ENCODE results near the gene LRBA. TPM values are rescaled to one million over a fixed set of nuclear protein-coding genes. Genes with fewer than 3 reads are reported as not detected.

Gene LRBA
- total RNA-seq, 6 experiments from 2014 or later = 13.6 to 17.6 (median 15.0) TPM

GRCh38 chr4:150599547-150599946 lies 415.5 kb downstream of the LRBA start:
- Mint-ChIP-seq H3K27ac (no peak overlapping the region), H3K4me3 (no peak overlapping the region), H3K4me1 (ENCODE audit: low read depth) (no peaks in the 10 kb centered on the region), H3K27me3 (ENCODE audit: insufficient read depth) (no peaks in the 10 kb centered on the region), H3K9me3 (no peaks in the 10 kb centered on the region), H3K36me3 (ENCODE audit: low read depth) (no peaks in the 10 kb centered on the region)
- TF ChIP-seq CTCF (IDR thresholded peaks at IDR 0.05) = no peak
- DNase-seq = no peak

- H3K9me3 Mint-ChIP-seq = no peaks in the 10 kb centered on the region
- no peak overlapping the region for H3K27ac Mint-ChIP-seq
- H3K36me3 Mint-ChIP-seq (ENCODE audit: low read depth) = no peaks in the 10 kb centered on the region
- no peak for DNase-seq
- H3K4me3 Mint-ChIP-seq = no peak overlapping the region
- no peaks in the 10 kb centered on the region for H3K4me1 Mint-ChIP-seq (ENCODE audit: low read depth)
- TF ChIP-seq CTCF (IDR thresholded peaks at IDR 0.05) = no peak
- H3K27me3 Mint-ChIP-seq (ENCODE audit: insufficient read depth) = no peaks in the 10 kb centered on the region
These were observed 416.2 kb downstream of the LRBA start for GRCh38 chr4:150598909-150599308.

GRCh38 chr4:150593996-150594395 lies 421.1 kb downstream of the LRBA start:
- DNase-seq = peak; percentile 7
- 0 out of 2 replicates have a peak, but pooled peaks cover 4% of the 10 kb centered on the region for H3K4me1 Mint-ChIP-seq (ENCODE audit: low read depth)
- TF ChIP-seq CTCF (IDR thresholded peaks at IDR 0.05) = peak; percentile 64
- H3K27ac Mint-ChIP-seq = no peak overlapping the region
- no peaks in the 10 kb centered on the region for H3K9me3 Mint-ChIP-seq
- H3K36me3 Mint-ChIP-seq (ENCODE audit: low read depth) = no peaks in the 10 kb centered on the region
- no peak overlapping the region for H3K4me3 Mint-ChIP-seq
- H3K27me3 Mint-ChIP-seq (ENCODE audit: insufficient read depth) = no peaks in the 10 kb centered on the region

GRCh38 chr4:150591904-150592303 lies 423.2 kb downstream of the LRBA start:
- Mint-ChIP-seq H3K27ac (no peak overlapping the region), H3K9me3 (no peaks in the 10 kb centered on the region), H3K27me3 (ENCODE audit: insufficient read depth) (no peaks in the 10 kb centered on the region), H3K36me3 (ENCODE audit: low read depth) (no peaks in the 10 kb centered on the region), H3K4me1 (ENCODE audit: low read depth) (0 out of 2 replicates have a peak, but pooled peaks cover 4% of the 10 kb centered on the region), H3K4me3 (no peak overlapping the region)
- no peak for DNase-seq
- TF ChIP-seq CTCF (IDR thresholded peaks at IDR 0.05) = no peak

GRCh38 chr4:150591406-150591805 lies 423.7 kb downstream of the LRBA start:
- no peak overlapping the region for H3K27ac Mint-ChIP-seq
- no peaks in the 10 kb centered on the region for H3K9me3 Mint-ChIP-seq
- H3K36me3 Mint-ChIP-seq (ENCODE audit: low read depth) = no peaks in the 10 kb centered on the region
- DNase-seq = no peak
- no peak for TF ChIP-seq CTCF (IDR thresholded peaks at IDR 0.05)
- 0 out of 2 replicates have a peak, but pooled peaks cover 4% of the 10 kb centered on the region for H3K4me1 Mint-ChIP-seq (ENCODE audit: low read depth)
- no peak overlapping the region for H3K4me3 Mint-ChIP-seq
- no peaks in the 10 kb centered on the region for H3K27me3 Mint-ChIP-seq (ENCODE audit: insufficient read depth)

- Mint-ChIP-seq H3K4me1 (ENCODE audit: low read depth) (0 out of 2 replicates have a peak, but pooled peaks cover 4% of the 10 kb centered on the region), H3K9me3 (no peaks in the 10 kb centered on the region), H3K27ac (no peak overlapping the region), H3K36me3 (ENCODE audit: low read depth) (no peaks in the 10 kb centered on the region), H3K27me3 (ENCODE audit: insufficient read depth) (no peaks in the 10 kb centered on the region), H3K4me3 (no peak overlapping the region)
- DNase-seq = no peak
- no peak for TF ChIP-seq CTCF (IDR thresholded peaks at IDR 0.05)
These were observed 424.5 kb downstream of the LRBA start for GRCh38 chr4:150590631-150591030.

All from HFFc6 (cell line).